Activated naive CD8-positive, alpha-beta T cell treated with anti-CD3 and anti-CD28 coated beads, Interleukin-2, amount 50 U/mL, for 16 hours (primary cell): Measurements from ENCODE around the gene NEU4.
"Not testable (repeated sequence)": the region's sequence is repeated elsewhere in the genome, so short reads cannot be mapped to it uniquely, and the experiment has no call there.

ENCODE experiments used
- DNase-seq: peaks from one replicate; pipeline ENCODE4 v3.0.0-alpha.2; 2020; ENCODE audit warnings: low read depth, low spot score

Gene NEU4

DNA sequence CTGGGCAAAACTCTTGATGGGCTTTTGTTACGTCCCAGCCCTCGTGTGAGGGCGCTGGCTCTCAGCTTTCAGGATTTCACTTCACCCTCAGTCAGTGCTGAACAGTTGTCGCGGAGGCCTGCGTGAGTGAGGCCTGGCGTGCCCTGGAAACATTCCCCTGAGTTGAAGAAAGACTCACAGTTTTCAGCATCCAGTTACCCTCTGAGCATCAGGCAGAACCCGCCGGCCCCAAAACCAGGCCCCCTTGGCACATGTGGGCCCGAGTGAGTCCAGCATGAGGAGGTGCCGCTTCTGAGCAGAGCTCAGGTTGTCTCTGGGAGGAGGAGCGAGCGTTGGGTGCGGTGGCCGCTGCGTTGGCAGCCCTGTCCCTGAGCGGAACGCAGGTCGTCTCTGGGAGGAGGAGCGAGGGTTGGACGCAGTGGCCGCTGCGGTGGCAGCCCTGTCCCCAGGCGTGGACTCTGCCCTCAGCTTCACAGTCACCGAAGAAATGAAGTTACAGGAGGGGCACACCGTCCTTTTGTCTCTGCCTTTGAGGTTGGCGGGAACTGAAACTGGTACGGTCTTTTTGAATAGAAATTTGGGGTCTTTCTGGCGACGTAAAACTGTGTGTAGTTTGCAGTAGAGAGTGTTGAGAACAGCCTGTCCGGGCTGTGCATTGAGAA, at the start of gene NEU4:
Gene NEU4 (plus strand): TSS at position 473 of the 662 bp plus-strand sequence. CDS start 5,292 bp downstream, outside the sequence.
- DNase-seq, result no peak

DNA sequence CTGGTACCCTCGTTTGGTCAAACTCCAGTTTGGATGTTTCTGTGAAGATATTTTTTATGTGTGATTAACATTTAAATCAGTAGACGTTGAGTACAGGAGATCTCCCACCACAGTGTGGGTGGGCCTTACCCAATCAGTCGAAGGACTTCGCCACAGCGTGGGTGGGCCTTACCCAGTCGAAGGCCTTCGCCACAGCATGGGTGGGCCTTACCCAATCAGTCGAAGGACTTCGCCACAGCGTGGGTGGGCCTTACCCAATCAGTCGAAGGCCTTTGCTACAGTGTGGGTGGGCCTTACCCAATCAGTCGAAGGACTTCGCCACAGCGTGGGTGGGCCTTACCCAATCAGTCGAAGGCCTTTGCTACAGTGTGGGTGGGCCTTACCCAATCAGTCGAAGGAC, 49.1 kb upstream of the NEU4 start:
- not testable (repeated sequence) for DNase-seq

DNA sequence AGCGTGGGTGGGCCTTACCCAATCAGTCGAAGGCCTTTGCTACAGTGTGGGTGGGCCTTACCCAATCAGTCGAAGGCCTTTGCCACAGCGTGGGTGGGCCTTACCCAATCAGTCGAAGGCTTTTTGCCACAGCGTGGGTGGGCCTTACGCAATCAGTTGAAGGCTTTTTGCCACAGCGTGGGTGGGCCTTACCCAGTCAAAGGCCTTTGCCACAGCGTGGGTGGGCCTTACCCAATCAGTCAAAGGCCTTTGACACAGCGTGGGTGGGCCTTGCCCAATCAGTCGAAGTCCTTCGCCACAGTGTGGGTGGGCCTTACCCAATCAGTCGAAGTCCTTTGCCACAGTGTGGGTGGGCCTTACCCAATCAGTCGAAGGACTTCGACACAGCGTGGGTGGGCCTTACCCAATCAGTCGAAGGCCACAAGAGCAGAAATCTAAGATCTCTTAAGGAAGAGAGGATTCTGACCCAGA, 48.7 kb upstream of the NEU4 start:
- DNase-seq, result no peak

- DNase-seq, result no peak
These were observed 46.6 kb upstream of the NEU4 start for GRCh38 chr2:241762321-241762932.

GRCh38 chr2:241762933-241763369, 46.0 kb upstream of the NEU4 start:
- no peak for DNase-seq

GRCh38 chr2:241763551-241764274, 45.3 kb upstream of the NEU4 start:
- no peak for DNase-seq

GRCh38 chr2:241764275-241765241, 44.4 kb upstream of the NEU4 start:
- DNase-seq, result no peak

DNA sequence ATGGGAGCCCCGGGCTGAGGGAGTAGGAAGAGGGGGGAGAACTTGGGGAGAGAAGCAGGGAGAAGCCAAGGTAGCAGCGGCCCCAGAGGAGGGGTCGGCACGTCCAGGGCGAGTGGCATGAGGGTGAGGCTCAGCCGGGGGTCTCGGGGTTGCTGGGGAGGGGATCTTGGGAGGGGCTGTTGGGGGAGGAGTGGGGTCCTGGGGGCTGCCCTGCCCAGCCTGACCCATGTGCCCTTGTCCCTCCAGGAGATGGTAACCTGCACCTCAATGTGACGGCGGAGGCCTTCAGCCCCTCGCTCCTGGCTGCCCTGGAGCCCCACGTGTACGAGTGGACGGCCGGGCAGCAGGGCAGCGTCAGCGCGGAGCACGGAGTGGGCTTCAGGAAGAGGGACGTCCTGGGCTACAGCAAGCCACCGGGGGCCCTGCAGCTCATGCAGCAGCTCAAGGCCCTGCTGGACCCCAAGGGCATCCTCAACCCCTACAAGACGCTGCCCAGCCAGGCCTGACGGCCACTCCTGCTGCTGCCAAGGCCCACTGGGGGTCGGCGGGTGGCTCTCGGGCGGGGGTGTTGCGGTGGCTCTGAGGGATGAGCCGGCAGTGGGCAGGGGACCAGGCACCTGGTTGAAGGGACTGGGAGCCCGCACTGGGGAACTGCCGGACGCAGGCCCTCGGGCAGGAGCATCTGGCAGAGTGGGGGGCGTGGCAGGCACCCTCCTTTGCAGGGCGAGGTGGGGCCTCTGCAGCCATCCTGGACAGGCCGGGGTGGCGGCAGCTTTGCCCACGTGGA, 41.3 kb upstream of the NEU4 start:
- DNase-seq, result no peak

DNA sequence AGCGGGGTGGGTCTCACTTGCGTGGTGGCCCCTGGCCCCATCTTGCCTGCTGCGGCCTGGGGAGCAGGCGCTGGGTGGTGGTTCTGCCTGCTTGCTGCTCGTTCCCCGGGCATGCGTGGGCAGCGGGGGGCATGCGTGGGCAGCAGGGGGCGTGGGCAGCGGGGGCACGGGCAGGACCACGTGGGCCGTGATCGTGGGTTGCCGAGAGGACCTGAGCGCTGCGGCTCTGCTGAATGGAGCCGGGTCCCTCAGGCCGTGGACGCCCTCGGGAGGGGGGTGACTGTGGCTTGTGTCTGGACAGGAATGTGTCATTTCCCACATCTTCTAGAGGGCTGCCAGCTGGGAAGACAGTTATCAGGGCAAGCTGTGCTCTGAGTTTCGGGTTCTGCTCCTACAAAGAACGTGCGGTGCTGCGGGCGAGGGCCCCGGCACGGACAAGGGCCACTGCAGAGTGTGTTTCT, 40.7 kb upstream of the NEU4 start:
- DNase-seq, result no peak

- DNase-seq, result no peak
These were observed 40.1 kb upstream of the NEU4 start for GRCh38 chr2:241768850-241769249.

- DNase-seq, result no peak
These were observed 39.2 kb upstream of the NEU4 start for GRCh38 chr2:241769819-241770184.

- no peak for DNase-seq
These were observed 38.6 kb upstream of the NEU4 start for GRCh38 chr2:241770185-241770935.

- no peak for DNase-seq
These were observed 38.1 kb upstream of the NEU4 start for GRCh38 chr2:241770936-241771285.

DNA sequence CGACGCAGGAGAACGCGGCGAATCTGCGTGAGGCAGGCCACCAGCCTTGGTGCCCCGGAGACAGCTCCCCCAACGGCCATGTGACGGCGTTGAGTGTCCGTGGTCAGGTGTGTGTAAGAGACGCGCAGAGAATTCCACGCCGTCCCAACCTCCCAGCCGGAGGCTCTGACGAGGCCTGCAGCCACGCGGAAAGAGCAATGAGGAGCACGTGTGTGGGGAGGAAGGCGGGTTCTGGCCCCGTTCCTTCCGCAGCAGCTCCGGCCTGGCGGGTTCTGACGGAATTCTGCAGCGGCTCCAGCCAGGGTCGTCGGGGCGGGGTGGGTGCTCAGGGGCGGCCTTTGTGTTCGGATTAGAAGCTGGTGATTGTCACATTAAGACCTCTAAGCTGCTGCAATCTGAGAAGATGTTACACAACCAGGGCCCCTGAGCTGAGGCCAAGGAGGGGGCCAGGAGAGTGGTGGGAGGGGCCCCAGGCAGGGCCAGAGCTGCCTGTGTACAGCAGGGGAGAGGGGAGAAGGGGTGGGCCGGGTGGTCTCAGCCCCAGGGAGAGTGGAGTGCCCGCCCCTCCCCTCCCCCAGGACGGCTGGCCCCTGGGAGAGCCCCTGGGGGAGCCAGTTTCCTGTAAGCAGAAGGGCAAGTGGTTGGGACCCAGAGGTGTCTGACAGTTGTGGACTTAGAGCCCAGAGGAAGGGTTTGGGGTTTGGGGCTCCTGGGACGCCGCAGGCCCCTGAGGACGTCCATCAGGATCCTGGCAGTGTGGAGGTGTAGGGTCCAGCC, 37.5 kb upstream of the NEU4 start:
- no peak for DNase-seq

- DNase-seq, result no peak
These were observed 36.9 kb upstream of the NEU4 start for GRCh38 chr2:241772063-241772499.

GRCh38 chr2:241773511-241774418, 35.2 kb upstream of the NEU4 start:
- no peak for DNase-seq

DNA sequence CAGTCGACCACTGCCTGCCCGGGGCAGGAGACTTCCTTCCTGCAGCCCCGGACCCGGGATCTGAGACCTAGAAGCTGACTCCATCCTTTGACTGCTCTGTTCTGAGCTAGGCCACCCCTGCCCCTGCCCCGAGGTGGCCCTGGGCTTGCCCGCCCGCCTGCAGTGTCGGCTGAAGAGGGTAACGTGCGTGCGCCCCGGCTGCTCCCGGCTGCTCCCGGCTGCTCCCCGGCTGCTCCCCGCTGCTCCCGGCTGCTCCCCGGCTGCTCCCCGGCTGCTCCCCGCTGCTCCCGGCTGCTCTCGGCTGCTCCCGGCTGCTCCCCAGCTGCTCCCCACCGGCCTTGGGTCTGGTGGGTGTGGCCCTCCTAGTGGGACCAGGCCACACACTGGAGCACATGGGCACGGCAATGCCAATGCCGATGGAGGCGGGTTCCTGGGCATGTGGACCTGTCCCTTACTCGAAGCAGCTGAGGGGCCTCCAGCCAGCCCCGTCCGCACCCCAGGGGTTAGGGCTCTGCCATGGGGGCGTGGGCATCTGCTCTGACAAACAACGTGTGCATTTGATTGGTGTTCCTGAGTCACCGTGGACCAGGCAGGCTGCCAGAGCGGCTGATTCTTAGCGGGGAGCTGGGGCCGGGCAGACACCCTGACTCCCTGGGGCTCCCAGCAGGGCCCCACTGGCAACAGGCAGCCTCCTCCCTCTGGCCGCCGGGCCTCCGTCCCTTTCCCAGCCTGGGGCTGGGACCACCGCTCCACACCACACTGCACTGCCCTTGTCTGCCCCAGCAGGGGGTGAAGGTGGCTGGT, 34.4 kb upstream of the NEU4 start:
- DNase-seq, result no peak
